ENCODE data around the gene UBE2O.

UBE2O gene

GRCh38 chr17:76467809-76468633, 15.1 kb upstream of the UBE2O start:
- no peak for DNase-seq (ENCODE audit: low read depth in 2 of 2, low spot score in 1 of 2)

GRCh38 chr17:76467366-76467765, 14.4 kb upstream of the UBE2O start, which contains the start of gene AANAT:
Gene AANAT, plus strand, starts transcription at chr17:76467603. Its CDS starts 1,144 bp downstream, at chr17:76468747.
- DNase-seq (ENCODE audit: low read depth in 2 of 2, low spot score in 1 of 2): no peak

- no peak for DNase-seq (ENCODE audit: low read depth in 2 of 2, low spot score in 1 of 2)
Measured at GRCh38 chr17:76466775-76467130, 13.8 kb upstream of the UBE2O start.

- no peak for DNase-seq (ENCODE audit: low read depth in 2 of 2, low spot score in 1 of 2)
Measured at GRCh38 chr17:76462556-76463290, 9.8 kb upstream of the UBE2O start.

- DNase-seq (ENCODE audit: low read depth in 2 of 2, low spot score in 1 of 2): no peak
Measured at GRCh38 chr17:76461765-76462555, 9.0 kb upstream of the UBE2O start.

- DNase-seq (ENCODE audit: low read depth in 2 of 2, low spot score in 1 of 2): no peak
Measured at GRCh38 chr17:76459674-76460073, 6.7 kb upstream of the UBE2O start.

GRCh38 chr17:76458580-76459490, 5.9 kb upstream of the UBE2O start:
- no peak for DNase-seq (ENCODE audit: low read depth in 2 of 2, low spot score in 1 of 2)

- no peak for DNase-seq (ENCODE audit: low read depth in 2 of 2, low spot score in 1 of 2)
Measured at GRCh38 chr17:76453431-76453743, 435 bp upstream of the UBE2O start.

GRCh38 chr17:76452127-76452659, 759 bp downstream of the UBE2O start:
- DNase-seq (ENCODE audit: low read depth in 2 of 2, low spot score in 1 of 2): no peak

GRCh38 chr17:76451506-76451905, 1.4 kb downstream of the UBE2O start:
- no peak for DNase-seq (ENCODE audit: low read depth in 2 of 2, low spot score in 1 of 2)

- DNase-seq (ENCODE audit: low read depth in 2 of 2, low spot score in 1 of 2): no peak
Measured at GRCh38 chr17:76449126-76449525, 3.8 kb downstream of the UBE2O start.

- DNase-seq (ENCODE audit: low read depth in 2 of 2, low spot score in 1 of 2): no peak
Measured at GRCh38 chr17:76447931-76448652, 4.9 kb downstream of the UBE2O start.

GRCh38 chr17:76446449-76447231, 6.3 kb downstream of the UBE2O start:
- no peak for DNase-seq (ENCODE audit: low read depth in 2 of 2, low spot score in 1 of 2)

- DNase-seq (ENCODE audit: low read depth in 2 of 2, low spot score in 1 of 2): no peak
Measured at GRCh38 chr17:76445697-76446448, 7.1 kb downstream of the UBE2O start.

GRCh38 chr17:76444518-76445311, 8.2 kb downstream of the UBE2O start:
- no peak for DNase-seq (ENCODE audit: low read depth in 2 of 2, low spot score in 1 of 2)

GRCh38 chr17:76442341-76443338, 10.3 kb downstream of the UBE2O start:
- no peak for DNase-seq (ENCODE audit: low read depth in 2 of 2, low spot score in 1 of 2)
